KBM-7 (cell line): ENCODE data around the gene SMNDC1.

ENCODE experiments used
- DNase-seq: peaks from one replicate; pipeline ENCODE4 v3.0.0-alpha.2; 2015
- in situ Hi-C: fragments of 300-500 bp; cut with MboI; formaldehyde crosslinking; loops from 2 replicates; pipeline ENCODE4 v1.14.3; 2020; ENCODE audit warnings: low sequenced_read_pairs, low pct_unique_long_range_greater_than_20kb, mixed read lengths

SMNDC1 gene

GRCh38 chr10:110304780-110305421, at the start of gene SMNDC1:
TSS of gene SMNDC1 (minus strand) at chr10:110304920. CDS start at chr10:110303587, 1,333 bp downstream.
- in situ Hi-C loops: no loop called here
- DNase-seq: peak; percentile 100

- in situ Hi-C loops: loop anchor here (25.0 kb wide), 1 partner anchor 183 kb away; no protein-coding TSS in a partner anchor
- DNase-seq: peak; percentile 78
Observed at GRCh38 chr10:110354322-110354766, 49.6 kb upstream of the SMNDC1 start.

- in situ Hi-C loops: loop anchor here (25.0 kb wide), 1 partner anchor 184 kb away; no protein-coding TSS in a partner anchor
- DNase-seq: no peak
Observed at GRCh38 chr10:110353244-110354119, 48.8 kb upstream of the SMNDC1 start.

DNA sequence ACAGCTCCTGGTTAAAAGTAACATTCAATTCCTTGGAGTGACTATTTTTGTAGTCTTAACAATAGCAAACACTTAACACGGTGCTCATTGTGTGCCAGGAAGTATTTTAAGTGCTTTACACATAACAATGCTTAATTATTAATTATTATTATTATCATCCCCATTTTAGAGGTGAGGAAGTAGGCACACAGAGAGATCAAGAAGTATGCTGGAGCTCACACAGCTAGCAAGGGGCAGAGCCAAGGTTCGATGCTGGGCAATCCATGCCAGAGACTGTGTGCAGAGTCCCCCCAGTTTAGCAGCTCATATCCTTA, 48.2 kb upstream of the SMNDC1 start:
- in situ Hi-C loops: loop anchor here (25.0 kb wide), 1 partner anchor 184 kb away; no protein-coding TSS in a partner anchor
- DNase-seq: no peak

- in situ Hi-C loops: loop anchor here (25.0 kb wide), 1 partner anchor 186 kb away; no protein-coding TSS in a partner anchor
- DNase-seq: no peak
Observed at GRCh38 chr10:110350812-110351211, 46.1 kb upstream of the SMNDC1 start.

- no peak for DNase-seq
- in situ Hi-C loops: loop anchor here (25.0 kb wide), 1 partner anchor 187 kb away; no protein-coding TSS in a partner anchor
Observed at GRCh38 chr10:110349831-110350230, 45.1 kb upstream of the SMNDC1 start.

- in situ Hi-C loops: no loop called here
- no peak for DNase-seq
Observed at GRCh38 chr10:110349386-110349785, 44.7 kb upstream of the SMNDC1 start.

- no peak for DNase-seq
- in situ Hi-C loops: no loop called here
Observed at GRCh38 chr10:110348336-110348735, 43.6 kb upstream of the SMNDC1 start.

DNA sequence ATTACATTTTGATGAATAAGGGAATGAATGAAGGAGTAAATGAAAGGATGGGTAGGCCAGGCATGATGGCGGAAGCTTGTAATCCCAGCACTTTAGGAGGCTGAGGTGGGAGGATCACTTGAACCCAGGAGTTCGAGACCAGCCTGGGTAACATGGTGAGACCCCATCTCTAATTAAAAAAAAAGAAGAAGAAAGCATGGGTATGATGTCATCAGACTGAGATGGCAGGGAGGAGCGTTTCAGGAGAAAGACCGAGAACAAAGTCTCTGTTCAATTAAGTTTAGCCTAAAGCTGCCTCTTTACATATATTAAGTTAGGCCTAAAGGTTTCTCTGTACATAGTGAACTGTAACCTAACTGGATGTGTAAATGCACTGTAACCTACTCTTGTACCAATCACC, 42.2 kb upstream of the SMNDC1 start:
- in situ Hi-C loops: no loop called here

DNA sequence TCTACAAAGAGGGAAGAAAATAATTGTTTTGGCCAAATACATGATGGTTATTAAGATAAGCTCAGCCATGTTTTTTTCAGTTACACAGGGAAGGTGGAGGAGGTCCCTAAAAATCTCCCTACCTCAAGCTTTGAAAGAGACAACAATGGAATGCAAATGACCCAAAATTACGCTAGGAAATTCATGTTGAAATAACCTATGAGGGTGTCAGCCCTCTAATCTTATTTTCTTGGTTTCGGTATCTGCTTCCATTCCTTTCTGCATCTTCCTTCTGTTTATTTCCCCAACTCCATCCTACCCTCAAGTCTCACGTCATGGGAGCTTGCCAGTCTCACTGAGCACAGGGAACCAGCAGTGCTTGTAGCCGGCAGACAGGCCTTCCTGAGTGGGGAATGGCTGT, 40.6 kb upstream of the SMNDC1 start:
- in situ Hi-C loops: no loop called here
- DNase-seq: no peak

More for the DNA sequence above, 42.2 kb upstream of the SMNDC1 start:
- no peak for DNase-seq

- in situ Hi-C loops: no loop called here
- no peak for DNase-seq
Observed at GRCh38 chr10:110344622-110345021, 39.9 kb upstream of the SMNDC1 start.

DNA sequence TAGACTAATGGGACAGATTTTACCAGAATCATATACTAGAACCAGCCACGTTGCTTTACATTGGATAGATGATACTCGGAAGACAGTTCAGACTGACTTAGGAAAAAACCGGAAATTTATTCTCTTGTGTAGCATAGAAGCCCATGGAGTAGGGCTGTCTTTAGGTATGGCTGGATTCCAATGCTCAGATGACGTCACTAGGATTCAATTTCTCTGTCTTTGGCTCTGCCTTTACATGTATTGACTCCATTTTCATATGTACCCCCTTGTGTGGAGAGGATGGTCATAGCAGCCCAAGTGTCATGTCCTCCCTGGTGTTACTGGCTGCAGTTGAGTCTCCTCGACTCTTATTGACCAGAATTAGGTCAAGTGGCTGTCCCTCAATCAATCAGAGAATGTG, 39.2 kb upstream of the SMNDC1 start:
- DNase-seq: no peak
- in situ Hi-C loops: no loop called here

DNA sequence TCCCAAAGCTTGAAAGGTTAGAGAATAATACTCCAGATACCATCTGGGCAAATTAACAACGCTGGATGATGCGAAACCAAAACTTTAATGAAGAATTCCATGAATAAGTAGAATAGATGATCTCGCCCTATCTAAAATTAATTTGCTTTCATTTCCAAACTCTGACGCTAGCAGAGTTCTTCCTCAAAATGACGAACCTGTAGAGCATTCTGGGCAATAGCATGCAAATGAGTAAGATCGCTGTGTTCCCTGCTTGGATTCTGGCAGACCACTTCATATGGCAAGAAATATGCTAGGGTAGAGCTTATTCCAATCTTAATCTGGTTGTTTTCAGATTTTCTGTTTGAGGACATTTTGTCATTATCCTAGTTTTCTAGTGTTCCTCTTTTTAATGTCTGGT, 36.1 kb upstream of the SMNDC1 start:
- no peak for DNase-seq
- in situ Hi-C loops: no loop called here

- no peak for DNase-seq
- in situ Hi-C loops: no loop called here
Observed at GRCh38 chr10:110340122-110340521, 35.4 kb upstream of the SMNDC1 start.

GRCh38 chr10:110337906-110338305, 33.2 kb upstream of the SMNDC1 start:
- in situ Hi-C loops: no loop called here

GRCh38 chr10:110337401-110337800, 32.7 kb upstream of the SMNDC1 start:
- in situ Hi-C loops: no loop called here
- no peak for DNase-seq

More at GRCh38 chr10:110337906-110338305, 33.2 kb upstream of the SMNDC1 start:
- DNase-seq: no peak

DNA sequence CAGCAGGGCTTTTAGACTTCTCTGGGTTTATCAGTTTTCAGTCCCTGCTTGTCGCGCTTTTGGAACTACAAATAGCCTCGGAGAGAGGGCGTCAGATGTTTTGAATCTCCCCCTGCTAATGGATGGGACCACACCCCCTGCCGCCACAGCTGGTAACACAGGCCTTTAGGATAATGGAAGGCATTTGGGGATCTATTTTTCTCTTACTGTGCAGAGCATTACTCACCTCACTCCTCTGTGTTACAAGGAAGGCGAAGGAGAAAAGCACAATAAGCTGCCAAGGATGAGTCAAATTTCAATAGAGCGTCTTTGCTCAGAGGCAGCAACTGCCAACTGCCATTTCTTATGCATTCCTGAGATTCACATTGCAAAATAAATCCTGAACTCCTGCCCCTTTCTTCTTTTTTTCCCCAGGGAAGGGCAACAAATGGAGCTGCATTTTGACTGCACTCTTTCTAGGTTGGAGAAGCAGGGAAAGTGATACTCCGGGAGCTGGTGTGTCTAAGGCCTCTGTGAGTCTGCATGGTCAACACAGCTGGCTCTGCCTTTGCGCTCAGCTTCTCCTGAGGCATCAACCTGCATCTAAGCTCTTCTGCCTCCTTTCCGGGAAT, 31.5 kb upstream of the SMNDC1 start:
- in situ Hi-C loops: no loop called here
- no peak for DNase-seq

DNA sequence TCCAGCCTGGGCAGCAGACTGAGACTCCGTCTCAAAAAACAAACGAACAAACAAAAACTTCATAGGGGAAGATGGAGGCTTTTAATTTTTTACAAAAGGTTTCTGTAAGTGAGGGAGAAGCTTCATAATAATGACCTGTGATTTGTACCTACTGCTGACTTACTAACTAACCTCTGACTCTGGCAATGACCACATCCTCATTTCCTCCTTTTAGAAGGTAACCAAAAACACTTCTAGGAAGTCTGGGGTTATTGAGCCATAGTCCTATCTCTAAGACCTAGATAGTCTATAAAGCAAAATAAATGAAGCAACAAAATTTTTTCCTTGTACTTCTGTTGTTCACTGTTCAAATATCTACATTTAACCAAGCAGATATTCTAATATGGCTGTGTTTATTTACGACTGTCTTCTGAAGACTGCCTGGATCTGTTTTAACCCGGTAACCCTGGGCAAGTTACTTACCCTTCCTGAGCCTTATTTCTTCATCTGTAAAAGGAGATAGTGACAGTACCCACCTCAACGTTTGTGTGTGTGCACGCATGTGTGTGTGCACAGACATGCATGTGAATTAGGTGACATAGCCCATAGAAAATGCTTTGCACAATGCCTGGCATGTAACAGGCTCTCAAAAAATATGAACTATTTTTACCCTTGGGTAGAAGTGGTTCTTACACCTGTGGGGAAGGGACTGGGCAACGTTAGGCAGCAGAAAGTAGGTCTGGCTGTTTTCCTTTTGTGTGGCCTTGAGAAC, 30.8 kb upstream of the SMNDC1 start:
- DNase-seq: peak; percentile 35
- in situ Hi-C loops: no loop called here

DNA sequence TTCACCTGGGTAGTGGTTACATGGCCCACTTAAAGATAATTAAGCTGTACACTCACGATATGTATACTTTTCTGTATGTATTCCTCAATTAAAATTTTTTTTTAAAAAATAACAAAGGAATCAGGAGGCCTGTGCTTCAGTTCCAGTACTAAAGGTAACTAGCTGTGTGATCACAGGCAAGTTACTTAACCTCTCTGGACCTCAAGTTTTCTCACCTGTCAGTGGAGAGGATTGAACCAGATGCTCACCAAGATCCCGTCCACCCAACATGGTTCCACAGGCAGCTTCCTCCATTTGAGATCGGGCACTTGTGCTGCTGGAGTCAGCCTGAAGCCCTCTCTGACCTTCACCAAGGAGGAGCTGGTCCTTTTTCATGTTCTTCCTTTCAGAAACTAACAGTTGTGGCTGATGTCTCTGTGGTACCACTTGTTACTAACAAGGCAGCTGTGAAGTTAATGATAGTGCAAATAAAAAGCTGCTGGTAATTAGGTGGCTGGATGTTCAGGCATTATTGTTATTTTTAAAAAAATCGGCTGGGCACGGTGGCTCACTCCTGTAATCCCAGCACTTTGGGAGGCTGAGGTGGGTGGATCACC, 29.4 kb upstream of the SMNDC1 start:
- DNase-seq: no peak
- in situ Hi-C loops: no loop called here
